GM21526 (cell line): ENCODE data around the gene EFCAB11.

Experiments used
- ATAC-seq: cut with Tn5 transposase; IDR thresholded peaks from one replicate; pipeline ENCODE4 v1.9.1; 2021; ENCODE audit warnings: moderate library complexity; ENCODE audit not compliant: unreplicated experiment, low FRiP score

The EFCAB11 gene

GRCh38 chr14:89957791-89958190, 3.3 kb upstream of the EFCAB11 start:
- no peak for ATAC-seq

DNA sequence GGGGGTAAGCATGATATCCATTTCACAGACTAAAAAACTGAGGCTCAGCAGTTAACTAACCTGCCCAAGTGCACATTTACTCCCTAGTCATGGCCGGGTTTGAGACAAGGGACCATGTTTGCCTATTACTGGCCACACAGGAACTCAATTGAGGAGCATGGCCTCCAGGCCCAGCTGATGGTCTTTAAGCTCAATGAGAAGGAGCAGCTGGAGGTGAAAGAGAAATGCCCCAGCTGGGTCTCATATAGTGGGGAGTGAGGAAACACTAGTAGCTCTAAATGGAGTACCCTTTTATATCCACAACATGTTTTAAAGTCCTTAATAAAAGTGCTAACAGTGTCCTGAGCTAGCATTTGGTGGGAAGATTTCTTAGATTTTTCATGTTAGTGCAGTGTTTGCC, 2.8 kb upstream of the EFCAB11 start:
- ATAC-seq = no peak

DNA sequence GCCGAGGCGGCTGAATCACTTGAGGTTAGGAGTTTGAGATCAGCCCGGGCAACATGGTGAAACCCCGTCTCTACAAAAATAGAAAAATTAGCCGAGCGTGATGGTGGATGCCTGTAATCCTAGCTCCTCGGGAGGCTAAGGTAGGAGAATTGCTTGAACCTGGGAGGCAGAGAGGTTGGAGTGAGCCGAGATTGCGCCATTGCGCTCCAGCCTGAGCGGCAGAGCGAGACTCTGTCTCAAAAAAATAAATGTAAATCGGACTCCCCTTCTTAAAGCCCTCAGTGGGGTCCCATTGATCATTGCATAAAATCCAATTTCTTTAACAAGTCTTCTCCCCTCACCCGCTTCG, 2.1 kb upstream of the EFCAB11 start:
- ATAC-seq = no peak

GRCh38 chr14:89955745-89956660, 1.5 kb upstream of the EFCAB11 start, which contains the start of gene TDP1:
TDP1 (plus strand) TSS chr14:89955927; CDS start chr14:89963115, 7,188 bp downstream.
- ATAC-seq = peak; percentile 56

DNA sequence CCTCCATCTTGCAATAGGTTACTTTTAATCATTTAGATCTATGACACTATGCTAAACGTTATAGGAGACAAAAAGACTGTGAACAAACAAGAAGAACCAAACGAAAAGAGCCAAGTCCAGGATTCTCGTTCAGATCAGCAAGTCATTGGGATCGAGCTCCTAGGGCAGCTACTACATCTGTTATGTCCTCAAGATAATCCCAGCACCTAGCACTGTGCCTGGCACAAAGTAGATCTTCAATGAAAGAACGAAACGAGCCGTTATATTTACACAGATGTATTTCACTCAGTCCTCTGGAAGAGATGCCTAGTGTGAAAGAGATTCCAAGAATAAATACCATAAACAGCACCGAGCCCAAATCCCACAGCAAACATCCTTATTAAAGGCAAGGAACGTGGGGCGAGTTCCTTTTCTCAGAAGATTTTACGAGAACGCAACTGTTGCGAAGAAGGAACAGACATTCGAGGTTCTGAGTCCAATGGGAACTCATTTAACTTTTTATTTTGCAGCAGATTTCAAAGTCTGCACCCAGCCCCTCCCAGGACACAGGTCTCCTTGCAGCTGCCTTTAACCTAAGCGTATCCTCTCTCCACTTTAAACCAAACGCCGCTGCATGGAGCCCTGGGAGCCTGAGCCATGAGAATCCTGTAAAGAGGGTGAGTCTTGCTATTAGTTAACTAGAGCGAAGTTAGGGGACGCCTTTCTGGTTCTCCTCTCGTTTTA, 653 bp upstream of the EFCAB11 start:
- peak; percentile 26 for ATAC-seq

DNA sequence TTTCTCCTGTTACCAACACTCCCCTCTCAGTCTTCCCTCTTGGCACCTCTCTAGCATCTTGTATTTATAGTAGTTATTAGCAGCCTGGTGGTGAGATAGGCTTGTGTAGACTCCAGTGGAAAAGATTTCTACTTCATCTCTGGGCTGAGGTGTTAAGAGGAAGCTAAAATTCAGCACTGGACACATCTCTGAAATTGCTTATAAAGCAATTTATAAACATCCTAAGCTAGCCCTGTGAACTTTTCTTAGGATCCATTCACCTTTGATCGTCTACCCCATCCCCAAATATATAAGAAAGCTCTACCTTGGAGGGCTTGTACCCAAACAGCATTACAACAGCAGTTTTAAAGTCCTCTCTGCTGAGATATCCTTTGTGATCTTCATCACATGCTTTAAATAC, 928 bp downstream of the EFCAB11 start:
- no peak for ATAC-seq

GRCh38 chr14:89952576-89952975, 2.0 kb downstream of the EFCAB11 start:
- ATAC-seq = no peak

- no peak for ATAC-seq
Measured at GRCh38 chr14:89947344-89947743, 7.2 kb downstream of the EFCAB11 start.

DNA sequence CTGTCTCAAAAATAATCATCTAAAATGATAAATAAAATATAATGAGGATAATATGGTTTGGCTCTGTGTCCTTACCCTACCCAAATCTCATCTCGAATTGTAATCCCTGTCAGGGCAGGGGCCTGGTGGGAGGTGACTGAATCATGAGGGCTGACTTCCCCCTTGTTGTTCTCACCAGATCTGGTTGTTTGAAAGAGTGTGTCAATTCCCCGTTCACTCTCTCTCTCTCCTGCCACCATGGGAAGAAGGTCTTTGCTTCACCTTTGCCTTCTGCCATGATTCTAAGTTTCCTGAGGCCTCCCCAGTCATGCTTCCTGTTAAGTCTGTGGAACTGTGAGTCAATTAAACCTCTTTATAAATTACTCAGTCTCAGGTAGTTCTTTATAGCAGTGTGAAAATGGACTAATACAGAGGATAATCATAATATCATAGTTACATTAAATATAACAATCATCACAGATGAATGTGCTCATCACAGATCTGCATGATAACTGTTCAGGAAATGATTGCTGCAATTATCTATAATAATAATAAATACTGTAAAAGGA, 12.6 kb downstream of the EFCAB11 start:
- ATAC-seq = no peak

DNA sequence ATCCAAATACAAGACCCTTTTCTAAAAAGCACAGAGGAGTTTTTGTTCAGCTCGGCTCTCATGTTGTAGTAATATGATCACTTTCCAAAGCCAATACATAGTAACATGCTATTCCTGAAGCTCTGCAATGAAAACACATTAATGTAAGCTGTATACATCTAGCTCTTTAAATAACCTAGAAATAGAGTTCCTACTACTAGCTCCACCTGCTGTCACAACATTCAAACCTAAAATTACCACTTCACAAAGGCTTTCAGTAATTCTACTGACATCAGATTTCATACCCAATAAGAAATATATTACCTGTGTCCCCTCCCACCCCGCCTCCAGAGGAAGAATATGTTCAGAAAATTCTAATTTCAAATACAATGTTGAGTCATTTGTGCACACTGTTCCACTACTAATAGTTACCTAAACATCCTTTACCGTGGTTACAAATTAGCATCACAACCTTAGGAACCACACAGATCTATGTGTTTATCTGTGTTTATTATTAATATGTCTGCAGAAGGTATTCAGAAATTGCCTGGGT, 17.8 kb downstream of the EFCAB11 start:
- no peak for ATAC-seq

DNA sequence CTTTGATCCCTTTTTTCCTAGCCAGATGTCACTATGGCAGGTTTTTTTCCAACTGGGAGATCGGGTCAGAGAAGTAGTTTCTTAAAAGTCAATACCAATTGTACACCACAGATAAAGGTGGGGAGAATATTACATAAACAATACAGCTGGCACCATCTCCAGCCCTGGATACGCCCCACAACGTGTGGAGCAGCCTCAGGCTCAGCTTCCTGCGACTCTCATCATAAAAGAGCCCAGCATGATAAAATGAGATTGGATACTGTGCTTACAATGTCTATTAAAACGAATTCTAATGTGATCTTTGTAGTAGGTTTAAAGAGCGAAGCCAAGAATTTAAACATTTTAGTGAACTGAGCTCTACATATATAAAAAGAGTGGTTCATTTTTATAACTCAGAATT, 21.5 kb downstream of the EFCAB11 start:
- no peak for ATAC-seq

DNA sequence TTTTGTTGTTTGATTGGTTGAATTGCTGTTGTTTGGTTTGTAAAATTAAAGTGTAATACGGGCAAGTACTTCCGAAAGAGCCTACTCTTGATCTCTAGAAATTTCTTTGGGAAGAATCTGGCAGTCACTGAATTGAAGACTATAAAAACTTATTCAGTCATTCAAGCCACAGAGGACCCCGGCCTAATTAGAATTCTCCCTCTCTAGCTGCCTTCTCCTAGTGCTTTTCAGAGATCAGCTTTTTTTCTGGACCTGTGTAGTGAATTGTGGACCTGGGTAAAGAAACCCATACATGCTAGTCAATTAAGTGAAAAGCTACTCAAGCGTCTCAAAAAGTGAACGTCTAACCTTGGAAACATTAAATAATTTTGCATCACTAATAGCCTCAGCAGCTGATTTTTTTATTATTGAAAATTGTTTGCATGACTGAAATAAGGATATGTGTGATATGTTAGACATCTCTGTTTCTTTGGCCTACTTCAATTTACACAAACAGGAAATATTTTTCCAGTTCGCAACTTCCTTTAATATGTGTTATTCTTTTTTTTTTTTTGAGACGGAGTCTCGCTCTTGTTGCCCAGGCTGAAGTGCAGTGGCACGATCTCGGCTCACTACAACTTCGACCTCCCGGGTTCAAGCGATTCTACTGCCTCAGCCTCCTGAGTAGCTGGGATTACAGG, 27.2 kb downstream of the EFCAB11 start:
- ATAC-seq = no peak

GRCh38 chr14:89926694-89927093, 27.8 kb downstream of the EFCAB11 start:
- ATAC-seq = no peak

GRCh38 chr14:89924268-89924667, 30.3 kb downstream of the EFCAB11 start:
- no peak for ATAC-seq

- ATAC-seq = no peak
Measured at GRCh38 chr14:89922031-89922907, 32.3 kb downstream of the EFCAB11 start.

DNA sequence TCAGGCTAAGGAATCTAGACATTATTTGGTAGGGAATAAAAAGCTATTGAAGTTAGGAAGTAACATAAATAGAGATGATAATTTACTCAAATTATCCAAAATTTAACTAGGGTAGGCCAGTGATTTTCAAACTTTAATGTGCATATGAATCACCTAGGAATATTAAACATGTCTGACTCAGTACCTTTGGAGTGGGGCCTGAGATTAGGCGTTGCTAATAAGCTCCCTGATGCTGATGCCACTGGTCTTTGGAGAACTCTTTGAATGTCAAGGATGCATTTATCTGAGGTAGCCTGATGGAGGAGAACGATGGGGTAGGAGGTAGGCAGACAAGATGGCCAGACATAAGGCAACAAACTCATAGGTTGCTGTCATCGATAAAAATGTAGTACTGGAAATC, 33.2 kb downstream of the EFCAB11 start:
- ATAC-seq = no peak

DNA sequence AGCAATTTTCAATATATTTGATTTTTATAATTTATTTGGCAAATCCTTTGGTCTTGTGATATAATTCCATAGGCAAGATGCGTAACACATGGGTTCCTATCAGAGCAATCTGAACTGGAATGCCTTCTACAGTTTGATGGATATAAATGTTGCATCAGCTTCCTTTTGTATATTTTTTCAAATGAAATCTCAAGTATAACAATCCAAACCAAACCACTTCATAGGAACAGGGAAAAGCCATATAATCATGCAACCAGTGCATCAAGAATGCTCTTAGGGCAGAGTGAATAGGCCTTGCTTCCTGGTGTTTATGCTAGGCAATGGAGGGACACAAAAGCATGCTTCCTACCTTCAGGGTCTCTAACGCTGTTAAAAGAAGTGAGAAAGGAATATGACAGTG, 34.5 kb downstream of the EFCAB11 start:
- no peak for ATAC-seq

GRCh38 chr14:89918721-89919120, 35.8 kb downstream of the EFCAB11 start:
- no peak for ATAC-seq

- ATAC-seq = no peak
Measured at GRCh38 chr14:89915114-89915878, 39.2 kb downstream of the EFCAB11 start.
